GM21423 (cell line): Measurements from ENCODE around the gene ZFYVE16.
"Not testable (repeated sequence)": the region's sequence is repeated elsewhere in the genome, so short reads cannot be mapped to it uniquely, and the experiment has no call there.

Source experiments
- ATAC-seq: cut with Tn5 transposase; IDR thresholded peaks from one replicate; pipeline ENCODE4 v1.9.1; 2021; ENCODE audit warnings: mild to moderate bottlenecking, moderate library complexity; ENCODE audit not compliant: unreplicated experiment

Gene ZFYVE16

GRCh38 chr5:80407735-80408483, at the start of gene ZFYVE16:
ZFYVE16 (plus strand) TSS chr5:80408064; CDS start chr5:80434148, 26,084 bp downstream.
- peak; percentile 87 for ATAC-seq

GRCh38 chr5:80360914-80361444, 46.9 kb upstream of the ZFYVE16 start:
- no peak for ATAC-seq

GRCh38 chr5:80364892-80365291, 43.0 kb upstream of the ZFYVE16 start:
- no peak for ATAC-seq

DNA sequence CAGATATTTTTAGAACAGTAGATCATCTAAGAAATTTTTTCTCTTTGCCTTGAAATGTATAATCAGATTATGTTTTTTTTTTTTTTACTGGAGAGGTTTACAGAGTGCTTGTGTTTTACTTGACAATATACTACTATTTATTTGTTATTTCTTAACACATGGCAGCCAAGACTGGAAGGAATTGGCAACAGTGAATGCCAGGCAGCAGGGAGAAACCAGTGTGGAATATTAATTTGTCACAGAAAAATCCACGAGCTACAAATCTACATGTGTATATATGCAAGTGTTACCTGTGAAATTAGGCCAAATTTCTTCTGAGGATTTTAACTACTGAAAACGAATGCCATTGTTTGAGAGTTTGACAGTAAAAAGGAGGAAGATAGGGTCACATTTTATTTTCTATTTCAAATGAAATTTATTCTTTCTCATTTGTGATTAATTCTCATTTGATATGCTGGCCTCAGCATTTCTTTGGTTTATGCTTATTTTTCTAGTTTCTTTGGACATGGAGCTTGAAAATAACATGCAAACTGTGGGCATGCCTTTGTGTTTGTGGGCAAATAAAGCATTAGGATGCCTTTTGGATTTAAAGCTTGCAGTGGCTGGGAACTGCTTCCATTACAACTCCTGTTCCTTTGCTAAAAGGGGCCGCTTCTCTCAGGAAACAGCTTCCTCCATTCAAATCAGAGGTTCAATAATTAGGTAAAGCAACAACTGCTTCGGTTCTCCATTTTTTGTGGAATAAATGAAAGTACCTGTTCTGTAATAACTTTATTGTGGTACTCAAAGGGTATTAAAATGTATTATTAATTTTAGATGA, 39.0 kb upstream of the ZFYVE16 start:
- ATAC-seq: no peak

DNA sequence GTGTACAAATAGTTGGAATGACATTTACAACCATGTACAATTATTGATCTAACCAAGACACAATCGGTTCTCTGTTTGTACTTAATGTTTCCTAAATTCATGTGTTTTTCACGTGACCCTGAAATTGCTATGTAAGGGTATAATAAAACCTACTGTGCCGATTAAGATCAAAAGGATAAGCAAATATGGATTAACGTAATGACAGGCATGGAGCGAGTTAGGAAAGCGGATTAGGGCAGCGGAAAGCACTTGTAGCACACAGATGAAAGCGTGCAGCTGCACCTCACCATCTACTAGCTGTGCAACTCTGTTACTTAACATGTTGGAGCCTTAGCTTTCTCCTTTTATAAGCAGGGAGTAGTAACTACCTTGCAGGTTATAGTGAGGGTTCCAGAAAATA, 38.3 kb upstream of the ZFYVE16 start:
- ATAC-seq: no peak

DNA sequence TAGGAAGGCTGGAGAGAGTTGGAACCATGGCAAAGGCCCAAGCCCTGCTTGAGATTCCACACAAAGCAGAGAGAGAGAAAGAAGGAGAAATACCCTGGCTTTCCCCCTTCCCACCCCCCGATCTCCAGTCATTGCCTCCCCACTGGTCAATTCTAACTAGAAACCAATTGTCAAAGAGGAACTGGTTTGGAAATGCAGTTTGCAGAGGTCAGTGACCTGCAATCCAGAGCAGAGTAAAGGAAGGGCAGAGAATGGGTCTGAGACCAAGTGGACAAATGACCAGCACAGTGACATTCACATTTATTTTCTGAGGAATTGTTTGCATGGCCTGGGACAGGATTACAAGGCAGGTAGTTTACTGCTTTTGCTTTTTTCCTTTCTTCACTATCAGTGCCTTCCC, 37.5 kb upstream of the ZFYVE16 start:
- no peak for ATAC-seq

- no peak for ATAC-seq
Measured at GRCh38 chr5:80372780-80373179, 35.1 kb upstream of the ZFYVE16 start.

DNA sequence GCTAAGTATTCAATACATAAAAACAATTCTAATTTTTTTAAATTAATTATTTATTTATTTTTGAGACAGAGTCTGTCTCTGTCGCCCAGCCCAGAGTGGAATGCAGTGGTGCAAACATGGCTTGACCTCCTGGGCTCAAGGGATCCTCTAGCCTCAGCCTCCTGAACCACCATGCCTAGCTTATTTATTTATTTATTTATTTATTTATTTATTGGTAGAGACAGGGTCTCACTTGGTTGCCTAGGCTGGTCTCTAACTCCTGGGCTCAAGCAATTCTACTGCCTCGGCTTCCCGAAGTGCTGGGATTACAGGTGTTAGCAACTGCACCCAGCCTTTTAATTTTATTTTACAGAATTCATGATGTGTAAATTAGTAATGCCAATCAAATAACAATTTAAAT, 33.7 kb upstream of the ZFYVE16 start:
- ATAC-seq: no peak

DNA sequence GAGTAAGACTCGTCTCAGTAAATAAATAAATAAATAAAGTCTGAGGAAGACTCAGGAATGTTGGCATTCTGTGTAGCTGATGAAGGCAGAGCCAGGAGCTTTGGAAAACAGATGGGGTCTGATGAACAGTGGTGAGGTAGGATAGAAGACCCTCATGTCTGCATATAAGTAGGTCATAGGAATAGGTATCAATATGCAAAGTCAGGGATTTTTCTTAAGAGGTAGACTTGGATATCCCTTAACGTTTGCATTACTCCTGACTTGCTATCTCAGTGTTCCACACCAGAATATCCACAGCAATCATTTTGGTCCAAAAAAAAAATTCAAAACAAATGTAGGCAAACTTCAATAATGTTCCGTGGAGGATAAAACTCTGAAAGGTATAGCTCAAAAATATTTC, 31.3 kb upstream of the ZFYVE16 start:
- ATAC-seq: no peak

DNA sequence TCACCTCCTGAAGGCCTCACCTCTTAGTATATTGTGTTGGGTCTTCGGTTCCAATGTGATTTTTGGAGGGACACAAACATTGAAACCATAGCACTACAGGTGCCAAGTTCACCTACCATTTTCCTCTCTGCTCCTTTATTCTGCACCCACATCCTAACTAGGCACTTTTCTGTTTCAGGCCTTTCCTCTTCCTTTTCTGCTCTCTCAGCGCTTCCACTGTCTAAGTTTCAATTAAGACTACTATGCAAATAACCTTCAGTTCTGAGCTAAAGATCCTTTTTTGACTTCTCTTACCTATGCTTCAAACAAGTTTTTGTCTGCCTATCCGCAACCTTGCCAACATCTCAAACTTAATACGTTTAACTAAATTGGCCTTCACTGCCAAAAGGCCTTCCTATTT, 25.4 kb upstream of the ZFYVE16 start:
- ATAC-seq: no peak

- ATAC-seq: peak; percentile 74
Measured at GRCh38 chr5:80387063-80387768, 20.6 kb upstream of the ZFYVE16 start.

GRCh38 chr5:80389580-80389979, 18.3 kb upstream of the ZFYVE16 start:
- ATAC-seq: no peak

DNA sequence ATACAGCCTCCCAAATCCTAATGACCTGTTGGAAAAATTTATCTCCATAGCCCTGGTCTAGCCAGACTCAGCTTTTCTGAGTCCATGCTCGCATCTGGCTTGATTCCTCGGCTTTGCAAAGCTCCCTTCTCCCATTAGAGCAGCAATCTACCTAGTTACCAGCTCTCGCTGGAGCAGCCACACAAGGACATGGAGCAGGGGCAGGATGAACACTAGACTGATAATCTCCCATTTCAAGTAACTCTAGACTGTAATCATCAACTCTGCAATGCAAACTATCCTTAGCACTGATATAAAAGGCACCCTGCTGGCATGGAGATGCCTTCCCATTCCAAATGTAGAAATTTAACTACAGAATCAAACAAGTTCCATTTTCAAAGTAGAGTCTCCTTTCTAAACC, 17.5 kb upstream of the ZFYVE16 start:
- not testable (repeated sequence) for ATAC-seq

DNA sequence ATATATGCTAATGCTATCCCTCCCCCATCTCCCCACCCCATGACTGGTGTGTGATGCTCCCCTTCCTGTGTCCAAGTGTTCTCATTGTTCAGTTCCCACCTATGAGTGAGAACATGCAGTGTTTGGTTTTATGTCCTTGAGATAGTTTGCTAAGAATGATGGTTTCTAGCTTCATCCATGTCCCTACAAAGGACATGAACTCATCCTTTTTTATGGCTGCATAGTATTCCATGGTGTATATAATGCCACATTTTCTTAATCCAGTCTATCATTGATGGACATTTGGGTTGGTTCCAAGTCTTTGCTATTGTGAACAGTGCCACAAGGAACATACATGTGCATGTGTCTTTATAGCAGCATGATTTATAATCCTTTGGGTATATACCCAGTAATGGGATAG, 16.6 kb upstream of the ZFYVE16 start:
- not testable (repeated sequence) for ATAC-seq

- ATAC-seq: peak; percentile 92
Measured at GRCh38 chr5:80399526-80400239, 8.2 kb upstream of the ZFYVE16 start.

GRCh38 chr5:80400368-80400767, 7.5 kb upstream of the ZFYVE16 start:
- not testable (repeated sequence) for ATAC-seq

- no peak for ATAC-seq
Measured at GRCh38 chr5:80403782-80404181, 4.1 kb upstream of the ZFYVE16 start.

GRCh38 chr5:80406980-80407734, 707 bp upstream of the ZFYVE16 start:
- ATAC-seq: no peak

DNA sequence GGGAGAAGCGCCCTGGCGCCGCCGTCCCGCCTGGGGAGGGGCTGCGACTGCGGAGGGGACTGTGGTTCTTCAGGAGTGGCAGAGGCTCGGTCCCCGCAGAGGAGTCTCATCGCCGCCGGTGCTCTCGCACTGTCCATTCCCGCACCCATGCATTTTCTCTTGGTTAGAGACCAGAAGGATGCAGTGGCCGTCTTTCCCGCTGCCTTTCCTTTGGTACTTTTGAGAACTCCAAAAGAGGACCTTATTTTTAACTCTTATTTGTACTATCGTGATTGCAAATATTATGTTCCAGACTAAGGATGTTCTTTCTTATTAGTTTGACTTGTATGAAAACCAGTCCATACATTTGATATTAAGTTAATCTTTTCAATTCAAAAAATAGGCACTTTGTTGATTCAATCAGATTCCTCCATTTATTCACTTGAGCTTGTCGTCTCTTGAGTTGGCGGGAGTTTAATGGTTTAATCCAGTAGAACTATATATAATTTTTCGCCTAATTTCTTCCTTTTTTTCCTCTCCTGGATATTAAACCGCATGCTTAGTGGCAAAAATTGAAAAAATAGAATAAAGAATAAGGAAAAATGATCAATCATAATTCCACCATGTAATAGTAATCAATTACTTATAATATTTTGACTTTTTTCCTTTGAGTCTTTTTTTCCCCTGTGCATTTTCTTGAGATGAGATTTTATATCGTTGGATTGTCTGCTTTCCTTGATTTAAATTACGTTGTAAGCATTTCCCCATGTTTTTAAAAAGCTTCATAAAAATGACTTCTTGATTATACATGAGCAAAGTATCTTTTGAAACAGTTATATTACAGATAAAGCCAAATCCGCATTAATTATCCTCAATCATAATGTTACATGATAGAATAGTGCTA, 861 bp downstream of the ZFYVE16 start:
- peak; percentile 48 for ATAC-seq
